K562 (cell line): ENCODE results near the gene ABCA7. TPM values are rescaled to one million over a fixed set of nuclear protein-coding genes. Genes with fewer than 3 reads are reported as not detected.
A peak's percentile ranks its signal among the peaks of the same experiment; 100 is the strongest.

Source experiments
- CCNT2 ChIP-seq: IDR thresholded peaks from 2 replicates; pipeline ENCODE4 v1.6.1; 2011; ENCODE audit warnings: borderline replicate concordance, low read depth, mild to moderate bottlenecking, moderate library complexity, mixed read lengths, low read length; ENCODE audit not compliant: insufficient read length; ENCODE audit errors: extremely low read depth
- FIP1L1 ChIP-seq: fragments of 200-400 bp; formaldehyde crosslinking; IDR thresholded peaks from 2 replicates; pipeline ENCODE4 v1.6.1; 2018; ENCODE audit warnings: mild to moderate bottlenecking, low read depth, low read length; ENCODE audit not compliant: poor library complexity, severe bottlenecking
- KDM4B ChIP-seq, 2 experiments: fragments of 450-650 bp in 1 of 2; sonication (generic) in 1 of 2; IDR thresholded peaks; 2 replicates each; pipeline ENCODE4 v1.6.1; 2016 to 2017; ENCODE audit warnings: borderline replicate concordance in 2 of 2, antibody characterized with exemption in 1 of 2, low read depth in 1 of 2, mild to moderate bottlenecking in 1 of 2
- KDM5B ChIP-seq: fragments of 200-600 bp; sonication (generic); IDR thresholded peaks from 2 replicates; pipeline ENCODE4 v1.6.1; 2012; ENCODE audit warnings: low read depth, mild to moderate bottlenecking, moderate library complexity, low read length, control low read depth, inconsistent platforms; ENCODE audit not compliant: insufficient replicate concordance
- POLR2G ChIP-seq: fragments of 200-400 bp; formaldehyde crosslinking; IDR thresholded peaks from 2 replicates; pipeline ENCODE4 v1.6.1; 2017; ENCODE audit warnings: low read depth, mild to moderate bottlenecking, antibody characterized with exemption, low read length, moderate library complexity
- ZNF23 ChIP-seq: fragments of 250-450 bp; sonication (Bioruptor Pico); IDR thresholded peaks from 2 replicates; pipeline ENCODE4 v1.4.0; 2020; ENCODE audit warnings: mild to moderate bottlenecking
- polyA plus RNA-seq, 8 experiments: library from polyadenylated mRNA; depleted of rRNA in 4 of 8; stranded (reverse) in 5 of 8; unstranded in 3 of 8; fragments of >200 nt; fragmentation: Nextera tagmentation in 2 of 8; fragmentation: Illumina TruSeq in 1 of 8; extraction: Ambion mirVana in 2 of 8; extraction: Trizol in 1 of 8; gene quantifications; 2 replicates each; pipeline versions ENCODE4 v1.2.1 to v1.2.3, GENCODE V29; 2011 to 2014; ENCODE audit warnings: inconsistent platforms in 1 of 8, missing spikeins in 1 of 8
- total RNA-seq, 7 experiments: library from RNA; depleted of rRNA in 6 of 7; stranded (reverse); fragments of >200 nt in 6 of 7; fragmentation: Illumina TruSeq in 2 of 7; extraction: Trizol in 2 of 7; gene quantifications; 2 replicates each; pipeline versions ENCODE4 v1.2.1 to v1.2.3, GENCODE V29; 2011 to 2021; ENCODE audit warnings: low replicate concordance in 1 of 7
- TF ChIP-seq, protein P1 (sequence below): IDR thresholded peaks from 3 replicates; pipeline ENCODE4 v1.6.1; 2011; ENCODE audit warnings: borderline replicate concordance, mild to moderate bottlenecking; ENCODE audit not compliant: insufficient read length, insufficient read depth
- TF ChIP-seq, protein P2 (sequence below): sonication (generic); formaldehyde crosslinking; IDR thresholded peaks from 2 replicates; pipeline ENCODE4 v1.8.0; 2022; ENCODE audit warnings: mild to moderate bottlenecking, missing genetic modification reagents

Gene ABCA7
- total and polyA plus RNA-seq, 9 of the 15 experiments (the other 6 are each of a cell fraction or from before 2014, with no cell fraction given), result 2.3 to 96.1 (median 31.2) TPM

DNA sequence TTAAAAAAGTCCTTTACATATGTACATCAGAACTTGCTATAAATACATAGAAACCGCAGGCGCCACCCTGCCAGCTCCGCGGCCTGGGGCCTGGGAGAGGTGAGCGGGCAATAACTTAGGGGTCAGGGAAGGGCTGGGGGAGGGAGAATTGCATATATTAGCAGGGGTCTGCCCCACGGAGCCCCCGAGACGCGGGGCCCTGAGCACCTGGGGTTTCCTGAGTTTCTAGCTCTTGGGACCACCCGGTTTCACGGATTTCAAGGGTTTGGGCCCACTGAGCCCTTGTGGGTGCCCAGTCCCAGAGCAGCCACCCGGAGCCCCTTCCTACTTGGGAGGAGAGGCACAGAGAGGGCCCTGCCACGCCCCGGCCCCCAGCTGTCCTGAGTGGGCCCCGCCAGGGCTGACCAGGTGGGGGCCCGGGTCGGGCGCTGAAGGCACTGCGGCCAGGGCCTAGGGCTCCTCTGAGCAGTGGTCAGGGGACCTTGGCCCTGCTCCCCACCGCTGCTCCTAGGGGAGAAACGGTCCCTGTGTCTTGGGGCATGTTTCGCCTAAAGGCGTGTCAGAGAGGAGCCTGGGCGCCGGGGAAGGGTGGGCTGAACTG is 67.9 kb downstream of the ABCA7 start (continued):
- TF ChIP-seq, protein P1, sequence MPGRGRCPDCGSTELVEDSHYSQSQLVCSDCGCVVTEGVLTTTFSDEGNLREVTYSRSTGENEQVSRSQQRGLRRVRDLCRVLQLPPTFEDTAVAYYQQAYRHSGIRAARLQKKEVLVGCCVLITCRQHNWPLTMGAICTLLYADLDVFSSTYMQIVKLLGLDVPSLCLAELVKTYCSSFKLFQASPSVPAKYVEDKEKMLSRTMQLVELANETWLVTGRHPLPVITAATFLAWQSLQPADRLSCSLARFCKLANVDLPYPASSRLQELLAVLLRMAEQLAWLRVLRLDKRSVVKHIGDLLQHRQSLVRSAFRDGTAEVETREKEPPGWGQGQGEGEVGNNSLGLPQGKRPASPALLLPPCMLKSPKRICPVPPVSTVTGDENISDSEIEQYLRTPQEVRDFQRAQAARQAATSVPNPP, result no peak
- TF ChIP-seq POLR2G (peak; percentile 74), ZNF23 (CRISPR knock-in tag) (no peak), KDM4B (IDR thresholded peaks at IDR 0.05; ENCODE audit: borderline replicate concordance in 2 of 2, low read depth in 1 of 2) (no peak), KDM5B (peak; percentile 32), FIP1L1 (peak; percentile 35), CCNT2 (peak; percentile 16)
- TF ChIP-seq, protein P2, sequence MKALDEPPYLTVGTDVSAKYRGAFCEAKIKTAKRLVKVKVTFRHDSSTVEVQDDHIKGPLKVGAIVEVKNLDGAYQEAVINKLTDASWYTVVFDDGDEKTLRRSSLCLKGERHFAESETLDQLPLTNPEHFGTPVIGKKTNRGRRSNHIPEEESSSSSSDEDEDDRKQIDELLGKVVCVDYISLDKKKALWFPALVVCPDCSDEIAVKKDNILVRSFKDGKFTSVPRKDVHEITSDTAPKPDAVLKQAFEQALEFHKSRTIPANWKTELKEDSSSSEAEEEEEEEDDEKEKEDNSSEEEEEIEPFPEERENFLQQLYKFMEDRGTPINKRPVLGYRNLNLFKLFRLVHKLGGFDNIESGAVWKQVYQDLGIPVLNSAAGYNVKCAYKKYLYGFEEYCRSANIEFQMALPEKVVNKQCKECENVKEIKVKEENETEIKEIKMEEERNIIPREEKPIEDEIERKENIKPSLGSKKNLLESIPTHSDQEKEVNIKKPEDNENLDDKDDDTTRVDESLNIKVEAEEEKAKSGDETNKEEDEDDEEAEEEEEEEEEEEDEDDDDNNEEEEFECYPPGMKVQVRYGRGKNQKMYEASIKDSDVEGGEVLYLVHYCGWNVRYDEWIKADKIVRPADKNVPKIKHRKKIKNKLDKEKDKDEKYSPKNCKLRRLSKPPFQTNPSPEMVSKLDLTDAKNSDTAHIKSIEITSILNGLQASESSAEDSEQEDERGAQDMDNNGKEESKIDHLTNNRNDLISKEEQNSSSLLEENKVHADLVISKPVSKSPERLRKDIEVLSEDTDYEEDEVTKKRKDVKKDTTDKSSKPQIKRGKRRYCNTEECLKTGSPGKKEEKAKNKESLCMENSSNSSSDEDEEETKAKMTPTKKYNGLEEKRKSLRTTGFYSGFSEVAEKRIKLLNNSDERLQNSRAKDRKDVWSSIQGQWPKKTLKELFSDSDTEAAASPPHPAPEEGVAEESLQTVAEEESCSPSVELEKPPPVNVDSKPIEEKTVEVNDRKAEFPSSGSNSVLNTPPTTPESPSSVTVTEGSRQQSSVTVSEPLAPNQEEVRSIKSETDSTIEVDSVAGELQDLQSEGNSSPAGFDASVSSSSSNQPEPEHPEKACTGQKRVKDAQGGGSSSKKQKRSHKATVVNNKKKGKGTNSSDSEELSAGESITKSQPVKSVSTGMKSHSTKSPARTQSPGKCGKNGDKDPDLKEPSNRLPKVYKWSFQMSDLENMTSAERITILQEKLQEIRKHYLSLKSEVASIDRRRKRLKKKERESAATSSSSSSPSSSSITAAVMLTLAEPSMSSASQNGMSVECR (CRISPR knock-in tag), result no peak
